Liver (tissue), 9 donors: ENCODE data around the gene UGT1A8. TPM values are rescaled to one million over a fixed set of nuclear protein-coding genes. Genes with fewer than 3 reads are reported as not detected.
A peak's percentile ranks its signal among the peaks of the same experiment; 100 is the strongest.

Source experiments
- DNase-seq: peaks from one replicate; pipeline ENCODE4 v3.0.0-alpha.2; 2017; ENCODE audit warnings: low spot score
- H3K27ac ChIP-seq, 2 donors: one replicate each; pipeline ENCODE4 v1.7.0; 2013; ENCODE audit warnings: inconsistent platforms in 2 of 2, low read length in 2 of 2, control low read depth in 1 of 2, low read depth in 1 of 2, mild to moderate bottlenecking in 1 of 2
- H3K27me3 ChIP-seq, 4 donors: one replicate each; pipeline versions ENCODE4 v1.6.1 to v1.7.0; 2013; ENCODE audit warnings: low read length in 3 of 4, inconsistent platforms in 1 of 4, mild to moderate bottlenecking in 1 of 4, moderate library complexity in 1 of 4; ENCODE audit not compliant: control insufficient read depth in 4 of 4, insufficient read depth in 4 of 4
- H3K36me3 ChIP-seq, 4 donors: one replicate each; pipeline versions ENCODE4 v1.6.1 to v1.7.0; 2013; ENCODE audit warnings: low read length in 3 of 4, mild to moderate bottlenecking in 3 of 4, low read depth in 1 of 4, moderate library complexity in 1 of 4; ENCODE audit not compliant: control insufficient read depth in 4 of 4, insufficient read depth in 3 of 4
- H3K4me1 ChIP-seq, 4 donors: one replicate each; pipeline versions ENCODE4 v1.6.1 to v1.7.0; 2013; ENCODE audit warnings: low read length in 3 of 4, mild to moderate bottlenecking in 3 of 4, moderate library complexity in 1 of 4; ENCODE audit not compliant: control insufficient read depth in 4 of 4, insufficient read depth in 4 of 4
- H3K4me3 ChIP-seq, 3 donors: one replicate each; pipeline versions ENCODE4 v1.6.1 to v1.7.0; 2013; ENCODE audit warnings: low read length in 3 of 3, control low read depth in 1 of 3, low read depth in 1 of 3, mild to moderate bottlenecking in 1 of 3
- H3K9ac ChIP-seq, 2 donors: one replicate each; pipeline ENCODE4 v1.7.0; 2013; ENCODE audit warnings: low read length in 2 of 2, mild to moderate bottlenecking in 2 of 2, moderate library complexity in 2 of 2, control low read depth in 1 of 2, low read depth in 1 of 2
- H3K9me3 ChIP-seq, 4 donors: one replicate each; pipeline versions ENCODE4 v1.6.1 to v1.7.0; 2013; ENCODE audit warnings: low read length in 3 of 4; ENCODE audit not compliant: control insufficient read depth in 4 of 4
- GABPA ChIP-seq, 2 donors: IDR thresholded peaks in 1 of 2; conservative IDR thresholded peaks in 1 of 2; 2 replicates each; pipeline ENCODE4 v1.6.1; 2016; ENCODE audit warnings: antibody characterized with exemption in 2 of 2, mild to moderate bottlenecking in 1 of 2, moderate library complexity in 1 of 2
- HNF4A ChIP-seq, 2 donors: conservative IDR thresholded peaks; 2 replicates each; pipeline ENCODE4 v1.6.1; 2016; ENCODE audit warnings: antibody characterized with exemption in 2 of 2, mild to moderate bottlenecking in 2 of 2
- RXRA ChIP-seq, 2 donors: IDR thresholded peaks; 2 replicates each; pipeline ENCODE4 v1.6.1; 2017 to 2018; ENCODE audit warnings: antibody characterized with exemption in 2 of 2, mild to moderate bottlenecking in 1 of 2
- WGBS: extraction: QIAGEN DNeasy Blood & Tissue Kit; methylation state at CpG from one replicate; pipeline ENCODE4 v1.1.7; 2013; 5-methylcytosine and 5-hydroxymethylcytosine counted together
- polyA plus RNA-seq, 2 donors: library from polyadenylated mRNA; stranded (reverse) in 1 of 2; unstranded in 1 of 2; fragments of 200-250 nt in 1 of 2; fragments of >200 nt in 1 of 2; fragmentation: Nextera tagmentation in 1 of 2; extraction: Ambion mirVana in 1 of 2; gene quantifications; one replicate each; pipeline versions ENCODE4 v1.2.1 to v1.2.3, GENCODE V29; 2013 to 2015
- total RNA-seq, 2 donors: library from RNA; depleted of rRNA; stranded (reverse); fragments of >200 nt; gene quantifications; one replicate each; pipeline ENCODE4 v1.2.3, GENCODE V29; 2014
- donor health status: healthy.
- donor health status: healthy.
- donor health status: healthy.
- donor health status: healthy.
- donor health status: healthy.

Gene UGT1A8
- total and polyA plus RNA-seq, 4 donors: 0.17 to 0.51 (median 0.48) TPM; not detected in 1

DNA sequence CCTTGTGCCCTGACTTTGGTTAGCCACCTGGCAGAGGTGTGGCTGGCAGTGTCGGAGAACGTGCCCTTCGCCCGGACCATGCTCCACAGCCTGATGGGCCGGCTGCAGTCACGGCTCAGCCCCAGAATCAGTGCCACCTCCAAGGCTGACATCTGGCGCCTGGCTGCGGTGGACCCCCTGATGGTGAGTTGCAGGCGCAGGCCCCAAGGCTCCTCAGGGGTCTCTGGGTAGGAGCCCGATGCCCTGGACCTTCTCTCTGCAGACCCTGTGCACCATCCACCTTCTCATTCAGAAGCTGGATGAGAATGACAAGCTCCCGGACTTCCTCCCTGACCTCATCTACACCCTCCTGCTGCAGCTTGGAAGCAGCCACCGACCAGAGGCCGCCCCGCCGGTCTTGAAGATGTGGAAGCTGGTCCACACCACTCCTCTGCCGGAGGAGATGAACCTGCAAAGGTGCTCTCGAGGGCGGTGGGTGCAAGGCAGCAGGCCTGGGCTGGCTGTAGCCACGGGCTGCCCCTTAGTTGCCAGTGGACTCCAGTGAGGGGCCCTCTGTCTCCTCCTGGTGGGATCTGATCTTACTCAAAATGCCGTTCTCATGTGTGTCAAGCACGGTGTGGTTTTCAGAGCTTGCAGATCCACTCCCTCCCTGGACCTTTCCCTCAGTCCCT, 204.8 kb downstream of the UGT1A8 start:
- H3K9me3 ChIP-seq: no peaks in the 10 kb centered on the region
- DNase-seq: no peak
- H3K27ac ChIP-seq: peak overlapping the region; percentile 87 to 88
- TF ChIP-seq RXRA (IDR thresholded peaks at IDR 0.05) (peak in 1 of 2 donors; percentile 71), GABPA (IDR thresholded peaks at IDR 0.05 in 1 of 2, conservative IDR thresholded peaks at IDR 0.05 in 1 of 2) (no peak), HNF4A (conservative IDR thresholded peaks at IDR 0.05) (peak in 1 of 2 donors; percentile 63)
- H3K27me3 ChIP-seq: no peaks in the 10 kb centered on the region
- H3K4me3 ChIP-seq: peak overlapping the region in 1 of 3 donors; percentile 38
- peaks cover 6 to 38% (median 24%) of the 10 kb centered on the region in 4 donors for H3K4me1 ChIP-seq
- peak overlapping the region; percentile 32 to 68 for H3K9ac ChIP-seq
- no peaks in the 10 kb centered on the region for H3K36me3 ChIP-seq
- WGBS: 64% methylated on average over 21 of the region's 21 CpGs

Other genes with a start within 250 kb of the UGT1A8 start
- gene USP40, start 50.9 kb upstream of the UGT1A8 start, total RNA-seq: 10 to 100 TPM; 12.0 to 29.0 TPM
- 10 to 100 TPM; 13.7 to 20.4 TPM for gene USP40, start 50.9 kb upstream of the UGT1A8 start, polyA plus RNA-seq
- under 1 TPM in 1 of 2 donors, not detected in 1; 0.08 TPM for gene UGT1A10, start 18.8 kb downstream of the UGT1A8 start, total RNA-seq
- under 1 TPM in 1 of 2 donors, not detected in 1; 0.08 TPM for gene UGT1A10, start 18.8 kb downstream of the UGT1A8 start, polyA plus RNA-seq
- 10 to 100 TPM in 1 of 2 donors, not detected in 1; 14.3 TPM for gene UGT1A9, start 54.3 kb downstream of the UGT1A8 start, total RNA-seq
- 10 to 100 TPM; 23.8 to 62.3 TPM for gene UGT1A9, start 54.3 kb downstream of the UGT1A8 start, polyA plus RNA-seq
- 1 to 10 TPM in 1 of 2 donors, not detected in 1; 2.2 TPM for gene UGT1A7, start 64.3 kb downstream of the UGT1A8 start, total RNA-seq
- gene UGT1A7, start 64.3 kb downstream of the UGT1A8 start, polyA plus RNA-seq: under 1 TPM; 0.02 to 0.38 TPM
- gene UGT1A6, start 75.3 kb downstream of the UGT1A8 start, total RNA-seq: 10 to 100 TPM in 1 of 2 donors, not detected in 1; 46.5 TPM
- gene UGT1A6, start 75.3 kb downstream of the UGT1A8 start, polyA plus RNA-seq: 100 to 1,000 TPM in 1 of 2 donors, 10 to 100 TPM in 1; 33.4 to 103 TPM
- gene UGT1A5, start 95.3 kb downstream of the UGT1A8 start, total RNA-seq: 1 to 10 TPM in 1 of 2 donors, not detected in 1; 1.6 TPM
- gene UGT1A5, start 95.3 kb downstream of the UGT1A8 start, polyA plus RNA-seq: 1 to 10 TPM in 1 of 2 donors, under 1 TPM in 1; 0.14 to 1.8 TPM
- gene UGT1A4, start 101.1 kb downstream of the UGT1A8 start, total RNA-seq: 100 to 1,000 TPM in 1 of 2 donors, not detected in 1; 136 TPM
- gene UGT1A4, start 101.1 kb downstream of the UGT1A8 start, polyA plus RNA-seq: 100 to 1,000 TPM; 103 to 446 TPM
- 10 to 100 TPM in 1 of 2 donors, not detected in 1; 18.2 TPM for gene UGT1A3, start 111.4 kb downstream of the UGT1A8 start, total RNA-seq
- gene UGT1A3, start 111.4 kb downstream of the UGT1A8 start, polyA plus RNA-seq: 10 to 100 TPM in 1 of 2 donors, 1 to 10 TPM in 1; 7.0 to 61.6 TPM
- 100 to 1,000 TPM in 1 of 2 donors, not detected in 1; 145 TPM for gene UGT1A1, start 142.6 kb downstream of the UGT1A8 start, total RNA-seq
- 100 to 1,000 TPM; 288 to 386 TPM for gene UGT1A1, start 142.6 kb downstream of the UGT1A8 start, polyA plus RNA-seq
- gene MROH2A, start 160.7 kb downstream of the UGT1A8 start, total RNA-seq: under 1 TPM in 1 of 2 donors, not detected in 1; 0.08 TPM
- under 1 TPM; 0.09 to 0.28 TPM for gene MROH2A, start 160.7 kb downstream of the UGT1A8 start, polyA plus RNA-seq
- gene HJURP, start 236.9 kb downstream of the UGT1A8 start, total RNA-seq: 10 to 100 TPM in 1 of 2 donors, under 1 TPM in 1; 0.08 to 32.9 TPM
- 1 to 10 TPM in 1 of 2 donors, under 1 TPM in 1; 0.94 to 1.9 TPM for gene HJURP, start 236.9 kb downstream of the UGT1A8 start, polyA plus RNA-seq